GM21381 (cell line): Measurements from ENCODE around the gene PBX4.
"Not testable (repeated sequence)": the region's sequence is repeated elsewhere in the genome, so short reads cannot be mapped to it uniquely, and the experiment has no call there.

Experiments
- ATAC-seq: cut with Tn5 transposase; IDR thresholded peaks from one replicate; pipeline ENCODE4 v1.9.1; 2021; ENCODE audit warnings: mild to moderate bottlenecking, moderate library complexity; ENCODE audit not compliant: unreplicated experiment

PBX4 gene

GRCh38 chr19:19618219-19619051, at the start of gene PBX4:
TSS of gene PBX4 (minus strand) at chr19:19618687. CDS start at chr19:19618629, 58 bp downstream.
- ATAC-seq, result peak; percentile 91

GRCh38 chr19:19665420-19665948, 47.0 kb upstream of the PBX4 start:
- ATAC-seq, result not testable (repeated sequence)

- ATAC-seq, result peak; percentile 63
Measured at GRCh38 chr19:19663256-19664120, 45.0 kb upstream of the PBX4 start, which contains the start of gene ATP13A1. TSS of gene ATP13A1 (minus strand) at chr19:19663676. CDS start at chr19:19663666, 10 bp downstream.

GRCh38 chr19:19662871-19663255, 44.4 kb upstream of the PBX4 start:
- ATAC-seq, result no peak

GRCh38 chr19:19662344-19662743, 43.9 kb upstream of the PBX4 start:
- no peak for ATAC-seq

GRCh38 chr19:19661675-19662251, 43.3 kb upstream of the PBX4 start:
- ATAC-seq, result peak; percentile 44

- ATAC-seq, result no peak
Measured at GRCh38 chr19:19661141-19661674, 42.7 kb upstream of the PBX4 start.

- no peak for ATAC-seq
Measured at GRCh38 chr19:19659646-19660245, 41.3 kb upstream of the PBX4 start.

- ATAC-seq, result no peak
Measured at GRCh38 chr19:19657397-19657783, 38.9 kb upstream of the PBX4 start.

- no peak for ATAC-seq
Measured at GRCh38 chr19:19656451-19657396, 38.2 kb upstream of the PBX4 start.

- ATAC-seq, result no peak
Measured at GRCh38 chr19:19655641-19656343, 37.3 kb upstream of the PBX4 start.

GRCh38 chr19:19655051-19655594, 36.6 kb upstream of the PBX4 start:
- ATAC-seq, result no peak

GRCh38 chr19:19654441-19654840, 36.0 kb upstream of the PBX4 start:
- ATAC-seq, result no peak

- no peak for ATAC-seq
Measured at GRCh38 chr19:19653597-19654147, 35.2 kb upstream of the PBX4 start.

GRCh38 chr19:19652482-19653295, 34.2 kb upstream of the PBX4 start:
- no peak for ATAC-seq

- no peak for ATAC-seq
Measured at GRCh38 chr19:19651076-19651475, 32.6 kb upstream of the PBX4 start.

- ATAC-seq, result no peak
Measured at GRCh38 chr19:19650331-19650730, 31.8 kb upstream of the PBX4 start.
